CD8-positive, alpha-beta memory T cell (primary cell): ENCODE data around the gene TDRD7. TPM values are rescaled to one million over a fixed set of nuclear protein-coding genes. Genes with fewer than 3 reads are reported as not detected.

ENCODE experiments used
- CTCF ChIA-PET: fragments of 350-600 bp; sonication (Branson Sonifier 250); formaldehyde crosslinking; loops from one replicate; lab custom pipeline; 2021; ENCODE audit warnings: antibody characterized with exemption; lab: Charles Lee
- POLR2A ChIA-PET: fragments of 350-600 bp; sonication (Branson Sonifier 250); formaldehyde crosslinking; loops from one replicate; lab custom pipeline; 2021; ENCODE audit warnings: antibody characterized with exemption; lab: Charles Lee
- DNase-seq, 5 donors: peaks; one replicate each; pipeline versions ENCODE4 v3.0.0 to v3.0.0-alpha.2; 2020 to 2022; ENCODE audit warnings: mixed read lengths in 1 of 5
- H3K27ac ChIP-seq: one replicate; pipeline ENCODE4 v1.7.0; 2013; ENCODE audit warnings: low read depth, mild to moderate bottlenecking, low read length, moderate library complexity
- H3K27me3 ChIP-seq: 2 replicates; pipeline ENCODE4 v1.7.0; 2013; ENCODE audit warnings: low read length, mild to moderate bottlenecking; ENCODE audit not compliant: insufficient read depth, poor library complexity, severe bottlenecking
- H3K36me3 ChIP-seq: 2 replicates; pipeline ENCODE4 v1.7.0; 2013; ENCODE audit warnings: mild to moderate bottlenecking, low read length, moderate library complexity; ENCODE audit not compliant: insufficient read depth
- H3K4me1 ChIP-seq: 2 replicates; pipeline ENCODE4 v1.7.0; 2013; ENCODE audit warnings: mild to moderate bottlenecking, low read length, moderate library complexity; ENCODE audit not compliant: insufficient read depth
- H3K4me3 ChIP-seq: 2 replicates; pipeline ENCODE4 v1.7.0; 2013; ENCODE audit warnings: mild to moderate bottlenecking, low read length
- H3K9me3 ChIP-seq: 2 replicates; pipeline ENCODE4 v1.7.0; 2013; ENCODE audit warnings: mild to moderate bottlenecking, low read length
- H3K27ac Mint-ChIP-seq, 8 donors: one replicate each; pipeline ENCODE4 v1.8.0; 2020 to 2021; ENCODE audit warnings: mixed read lengths in 8 of 8, mild to moderate bottlenecking in 6 of 8, inconsistent platforms in 3 of 8, moderate library complexity in 3 of 8
- H3K27me3 Mint-ChIP-seq, 2 donors: one replicate each; pipeline ENCODE4 v1.8.0; 2020 to 2021; ENCODE audit warnings: mixed read lengths in 2 of 2, mild to moderate bottlenecking in 1 of 2, moderate library complexity in 1 of 2
- H3K36me3 Mint-ChIP-seq, 3 donors: one replicate each; pipeline ENCODE4 v1.8.0; 2020 to 2021; ENCODE audit warnings: mixed read lengths in 3 of 3, inconsistent platforms in 1 of 3, mild to moderate bottlenecking in 1 of 3
- H3K4me1 Mint-ChIP-seq, 3 donors: one replicate each; pipeline ENCODE4 v1.8.0; 2020 to 2021; ENCODE audit warnings: mixed read lengths in 3 of 3, inconsistent platforms in 1 of 3, mild to moderate bottlenecking in 1 of 3
- H3K4me3 Mint-ChIP-seq, 7 donors: one replicate each; pipeline ENCODE4 v1.8.0; 2020 to 2021; ENCODE audit warnings: mixed read lengths in 7 of 7, mild to moderate bottlenecking in 6 of 7, moderate library complexity in 4 of 7, inconsistent platforms in 2 of 7
- H3K9me3 Mint-ChIP-seq, 5 donors: one replicate each; pipeline ENCODE4 v1.8.0; 2020 to 2022; ENCODE audit warnings: mixed read lengths in 5 of 5, mild to moderate bottlenecking in 3 of 5, moderate library complexity in 2 of 5, inconsistent platforms in 1 of 5
- polyA plus RNA-seq: library from polyadenylated mRNA; unstranded; fragments of 300-500 nt; fragmentation: Illumina TruSeq; gene quantifications from one replicate; pipeline ENCODE4 v1.2.3, GENCODE V29; 2021
- total RNA-seq, 2 experiments: library from RNA; stranded (reverse); gene quantifications; one replicate each; pipeline ENCODE4 v1.2.3, GENCODE V29; 2021

TDRD7 gene
- total and polyA plus RNA-seq, 3 experiments from 2014 or later = 5.4 to 8.0 (median 6.1) TPM

DNA sequence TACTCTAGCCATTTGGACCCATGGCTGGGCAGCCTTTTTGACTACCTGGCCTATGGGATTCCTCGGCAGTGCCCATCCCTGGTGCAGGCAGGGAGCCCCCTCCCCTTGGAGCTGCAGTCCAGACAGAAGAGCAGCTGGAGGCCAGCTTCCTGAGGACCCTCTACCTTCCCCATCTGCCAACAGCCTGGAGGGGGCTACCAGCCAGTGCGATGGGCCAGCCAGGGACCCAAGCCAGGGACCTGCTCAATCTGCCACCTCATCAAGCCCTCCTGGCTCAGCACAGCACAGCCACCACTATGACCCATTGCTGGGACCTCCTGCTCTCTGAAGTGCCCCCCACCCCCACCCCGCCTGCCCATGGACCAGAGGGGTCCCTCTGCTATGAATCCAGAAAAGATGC lies 22.6 kb upstream of the TDRD7 start:
- no peak overlapping the region for H3K27ac Mint-ChIP-seq
- H3K4me1 ChIP-seq = peaks cover 5% of the 10 kb centered on the region
- no peak overlapping the region for H3K4me3 ChIP-seq
- no peak for DNase-seq
- CTCF ChIA-PET = interaction anchor here (0.9 kb wide), 1 partner anchor 541 kb away, joined by 3 read pairs; no protein-coding TSS in a partner anchor
- H3K27me3 ChIP-seq = no peaks in the 10 kb centered on the region
- H3K36me3 Mint-ChIP-seq = no peaks in the 10 kb centered on the region
- POLR2A ChIA-PET = no interaction called here
- H3K9me3 Mint-ChIP-seq = no peaks in the 10 kb centered on the region
- peaks cover 4 to 10% (median 5%) of the 10 kb centered on the region in 3 donors for H3K4me1 Mint-ChIP-seq
- no peaks in the 10 kb centered on the region for H3K36me3 ChIP-seq
- no peak overlapping the region for H3K27ac ChIP-seq
- no peaks in the 10 kb centered on the region for H3K9me3 ChIP-seq
- no peak overlapping the region for H3K4me3 Mint-ChIP-seq
- peaks cover 10 to 12% of the 10 kb centered on the region in 2 donors for H3K27me3 Mint-ChIP-seq

DNA sequence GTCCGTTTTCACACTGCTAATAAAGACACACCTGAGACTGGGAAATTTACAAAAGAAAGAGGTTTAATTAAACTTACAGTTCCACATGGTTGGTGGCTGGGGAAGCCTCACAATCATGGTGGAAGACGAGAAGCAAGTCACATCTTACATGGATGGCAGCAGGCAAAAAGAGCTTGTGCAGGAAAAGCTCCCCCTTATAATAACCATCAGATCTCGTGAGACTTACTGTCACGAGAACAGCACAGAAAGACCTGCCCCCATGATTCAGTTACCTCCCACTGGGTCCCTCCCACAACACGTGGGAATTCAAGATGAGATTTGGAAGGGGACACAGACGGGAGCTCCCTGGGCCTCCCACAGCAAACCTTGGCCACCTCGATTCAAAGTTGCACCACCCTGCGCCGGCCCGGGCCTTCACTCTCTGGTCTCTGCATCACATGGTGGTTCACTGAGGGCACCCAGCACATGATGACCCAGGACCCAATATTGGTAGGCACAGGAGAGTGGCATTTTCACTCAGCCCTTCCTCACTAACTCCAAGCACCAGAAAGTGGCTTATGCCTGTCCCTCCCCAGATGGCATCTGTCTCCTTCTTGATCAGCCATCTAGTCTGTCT lies 21.0 kb upstream of the TDRD7 start:
- Mint-ChIP-seq H3K36me3 (no peaks in the 10 kb centered on the region), H3K4me1 (peaks cover 4 to 10% (median 5%) of the 10 kb centered on the region in 3 donors), H3K4me3 (no peak overlapping the region), H3K27ac (no peak overlapping the region), H3K9me3 (no peaks in the 10 kb centered on the region), H3K27me3 (peaks cover 10 to 12% of the 10 kb centered on the region in 2 donors)
- H3K9me3 ChIP-seq = no peaks in the 10 kb centered on the region
- peaks cover 5% of the 10 kb centered on the region for H3K4me1 ChIP-seq
- CTCF ChIA-PET = no interaction called here
- no peaks in the 10 kb centered on the region for H3K36me3 ChIP-seq
- H3K27ac ChIP-seq = no peak overlapping the region
- DNase-seq = no peak
- H3K27me3 ChIP-seq = no peaks in the 10 kb centered on the region
- POLR2A ChIA-PET = no interaction called here
- H3K4me3 ChIP-seq = no peak overlapping the region

DNA sequence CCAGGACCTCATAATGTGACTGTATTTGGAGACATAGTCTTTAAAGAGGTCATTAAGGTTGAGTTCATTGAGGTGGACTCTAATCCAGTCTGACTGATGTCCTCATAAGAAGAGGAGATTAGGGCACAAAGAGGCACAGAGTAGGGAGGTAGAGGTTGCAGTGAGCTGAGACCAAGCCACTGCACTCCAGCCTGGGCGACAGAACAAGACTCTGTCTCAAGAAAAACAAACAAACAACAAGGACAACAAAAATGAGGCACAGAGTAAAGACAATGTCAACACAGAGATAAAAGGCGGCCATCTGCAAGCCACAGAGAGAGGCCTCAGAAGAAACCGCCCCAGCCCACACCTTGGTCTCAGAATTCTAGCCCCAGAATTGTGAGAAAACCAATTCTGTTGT lies 17.0 kb upstream of the TDRD7 start:
- no peak overlapping the region for H3K4me3 Mint-ChIP-seq
- H3K27me3 Mint-ChIP-seq = peaks cover 1 to 7% of the 10 kb centered on the region in 2 donors

DNA sequence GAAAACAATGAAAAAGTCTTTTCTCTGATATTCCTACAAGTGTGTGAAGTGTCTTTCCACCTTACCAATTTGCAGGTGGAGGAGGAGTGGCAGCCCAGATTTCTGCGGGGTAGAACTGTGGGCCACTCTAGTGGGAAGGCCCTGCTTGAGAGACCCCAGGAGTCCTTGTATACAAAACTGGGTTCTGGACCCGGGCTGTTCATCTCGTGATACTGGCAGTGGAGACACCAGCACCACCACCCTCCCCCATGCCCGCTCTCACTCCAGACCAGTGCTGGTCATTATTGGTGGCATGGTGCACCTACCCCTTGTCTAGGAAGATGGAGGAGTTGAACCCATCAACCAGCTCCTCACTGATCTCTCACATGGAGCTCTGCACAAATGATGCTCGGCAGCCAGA lies 16.2 kb upstream of the TDRD7 start:
- H3K4me1 ChIP-seq = no peaks in the 10 kb centered on the region
- ChIA-PET CTCF (interaction anchor here (5.7 kb wide), 1 partner anchor 540 kb away, joined by 65 read pairs; the partner anchor contains the start of gene ZNF782), POLR2A (no interaction called here)
- no peak for DNase-seq
- Mint-ChIP-seq H3K4me1 (no peaks in the 10 kb centered on the region), H3K4me3 (no peak overlapping the region), H3K27ac (no peak overlapping the region), H3K36me3 (no peaks in the 10 kb centered on the region), H3K9me3 (no peaks in the 10 kb centered on the region), H3K27me3 (peaks cover 0 to 4% of the 10 kb centered on the region in 2 donors)
- H3K4me3 ChIP-seq = no peak overlapping the region
- no peak overlapping the region for H3K27ac ChIP-seq
- H3K9me3 ChIP-seq = no peaks in the 10 kb centered on the region
- H3K36me3 ChIP-seq = no peaks in the 10 kb centered on the region
- H3K27me3 ChIP-seq = no peaks in the 10 kb centered on the region

More for the DNA sequence above, 17.0 kb upstream of the TDRD7 start:
- H3K36me3 ChIP-seq = no peaks in the 10 kb centered on the region
- no peak overlapping the region for H3K27ac ChIP-seq
- no peaks in the 10 kb centered on the region for H3K9me3 ChIP-seq
- no peak for DNase-seq
- H3K9me3 Mint-ChIP-seq = no peaks in the 10 kb centered on the region
- H3K36me3 Mint-ChIP-seq = no peaks in the 10 kb centered on the region
- H3K27me3 ChIP-seq = no peaks in the 10 kb centered on the region
- ChIA-PET POLR2A (no interaction called here), CTCF (interaction anchor here (5.7 kb wide), 1 partner anchor 539 kb away, joined by 65 read pairs; the partner anchor contains the start of gene ZNF782)
- H3K27ac Mint-ChIP-seq = no peak overlapping the region
- H3K4me3 ChIP-seq = no peak overlapping the region
- no peaks in the 10 kb centered on the region for H3K4me1 Mint-ChIP-seq
- no peaks in the 10 kb centered on the region for H3K4me1 ChIP-seq

DNA sequence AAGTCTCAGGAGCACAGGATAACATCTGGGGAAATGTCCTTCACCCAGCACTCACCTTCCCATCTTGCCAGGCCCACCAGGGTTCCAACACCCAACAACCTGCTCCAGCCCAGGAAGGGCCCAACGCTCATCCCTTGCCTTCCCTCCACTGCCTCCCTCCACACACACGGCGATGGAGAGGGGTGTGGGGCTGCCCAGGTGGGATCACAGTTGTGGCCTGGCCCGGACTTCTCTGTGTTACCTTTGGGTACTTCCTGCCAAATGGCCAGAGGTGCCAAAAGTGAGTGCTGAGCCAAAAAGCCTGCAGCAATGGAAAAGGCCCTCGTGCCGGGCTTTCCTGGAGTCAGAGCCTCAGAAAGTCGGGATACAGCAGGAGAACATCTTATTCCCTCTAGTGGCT lies 15.6 kb upstream of the TDRD7 start:
- POLR2A ChIA-PET = no interaction called here
- no peak overlapping the region for H3K27ac Mint-ChIP-seq
- H3K9me3 ChIP-seq = no peaks in the 10 kb centered on the region

DNA sequence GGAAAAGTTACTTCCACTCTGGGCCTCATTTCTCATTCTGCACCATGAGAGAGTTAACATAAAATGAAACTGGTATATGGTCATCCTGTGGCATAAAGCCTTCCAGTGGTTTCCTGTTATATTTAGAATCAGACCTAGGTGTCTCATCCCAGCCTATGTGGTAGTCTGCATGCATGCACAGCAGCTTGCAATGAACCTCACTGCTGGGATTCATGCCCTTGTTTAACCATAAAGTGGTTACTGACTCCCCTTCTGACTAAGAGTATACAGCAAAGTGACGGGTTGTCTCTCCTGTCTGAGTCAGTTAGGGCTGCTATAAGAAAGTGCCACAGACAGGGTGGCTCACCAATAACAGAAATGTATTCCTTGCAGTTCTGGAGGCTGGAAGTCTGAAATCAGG lies 14.7 kb upstream of the TDRD7 start:
- H3K4me1 Mint-ChIP-seq = no peaks in the 10 kb centered on the region
- H3K9me3 Mint-ChIP-seq = no peaks in the 10 kb centered on the region
- H3K36me3 Mint-ChIP-seq = no peaks in the 10 kb centered on the region
- H3K27ac Mint-ChIP-seq = no peak overlapping the region
- H3K9me3 ChIP-seq = no peaks in the 10 kb centered on the region
- POLR2A ChIA-PET = no interaction called here
- no peak overlapping the region for H3K4me3 ChIP-seq
- no peaks in the 10 kb centered on the region for H3K4me1 ChIP-seq
- H3K27me3 ChIP-seq = no peaks in the 10 kb centered on the region
- peaks cover 0 to 5% of the 10 kb centered on the region in 2 donors for H3K27me3 Mint-ChIP-seq
- CTCF ChIA-PET = interaction anchor here (1.6 to 5.7 kb wide), 4 partner anchors 10 to 541 kb away, joined by 3 to 65 read pairs (median 9); partner anchors contain the start of genes TDRD7 and ZNF782
- no peak overlapping the region for H3K27ac ChIP-seq
- no peaks in the 10 kb centered on the region for H3K36me3 ChIP-seq
- no peak overlapping the region for H3K4me3 Mint-ChIP-seq
- no peak for DNase-seq

More for the DNA sequence above, 15.6 kb upstream of the TDRD7 start:
- Mint-ChIP-seq H3K36me3 (no peaks in the 10 kb centered on the region), H3K9me3 (no peaks in the 10 kb centered on the region), H3K4me3 (no peak overlapping the region), H3K27me3 (peaks cover 0 to 4% of the 10 kb centered on the region in 2 donors), H3K4me1 (no peaks in the 10 kb centered on the region)
- Histone ChIP-seq H3K4me3 (no peak overlapping the region), H3K27me3 (no peaks in the 10 kb centered on the region), H3K27ac (no peak overlapping the region), H3K36me3 (no peaks in the 10 kb centered on the region), H3K4me1 (no peaks in the 10 kb centered on the region)
- CTCF ChIA-PET = interaction anchor here (5.7 kb wide), 1 partner anchor 540 kb away, joined by 65 read pairs; the partner anchor contains the start of gene ZNF782
- DNase-seq = no peak

DNA sequence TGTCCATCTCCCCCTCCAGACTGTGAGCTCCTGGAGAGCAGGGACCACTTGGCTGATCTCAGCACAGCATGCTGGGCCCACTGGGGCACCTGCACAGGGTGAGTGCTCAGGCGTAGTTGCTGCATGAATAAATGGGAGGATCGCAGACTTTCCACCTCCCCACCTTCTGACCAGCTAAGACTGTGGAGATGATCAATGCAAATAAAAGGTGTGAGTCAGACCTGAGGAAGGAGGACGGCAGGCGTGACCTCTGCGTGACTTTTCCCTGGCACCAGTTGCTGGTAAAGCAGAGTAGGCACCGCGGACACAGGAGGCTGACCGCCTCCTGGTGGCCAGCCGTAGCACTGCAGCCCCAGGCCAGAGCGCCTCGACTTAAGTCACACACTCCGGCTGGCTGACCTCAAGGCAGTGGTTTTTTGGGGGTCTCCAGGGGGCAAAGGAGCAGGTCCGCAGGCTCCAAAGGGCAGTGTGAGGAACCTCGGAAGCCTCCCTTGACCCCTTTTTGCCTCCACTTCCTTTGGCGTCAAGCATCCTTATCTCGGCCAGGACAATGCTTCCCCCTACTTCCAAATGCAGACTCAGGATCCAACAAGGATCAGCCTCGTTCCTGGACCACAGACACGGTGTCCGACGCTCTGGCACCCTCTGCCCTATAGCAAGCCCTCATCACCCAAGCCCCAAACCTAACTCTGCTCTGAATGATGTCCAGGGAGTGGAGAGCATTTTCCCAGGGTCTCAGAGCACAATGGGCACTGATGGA lies 12.7 kb upstream of the TDRD7 start:
- no peak overlapping the region for H3K4me3 Mint-ChIP-seq
- peaks cover 5 to 6% of the 10 kb centered on the region in 2 donors for H3K27me3 Mint-ChIP-seq
- peaks cover 0 to 9% (median 0%) of the 10 kb centered on the region in 3 donors for H3K36me3 Mint-ChIP-seq
- ChIA-PET CTCF (interaction anchor here (0.8 to 5.7 kb wide), 5 partner anchors 12 to 543 kb away, joined by 3 to 65 read pairs (median 9); partner anchors contain the start of genes NCBP1, TDRD7, TSTD2 and ZNF782), POLR2A (no interaction called here)
- peak; percentile 52 to 72 (median 55) for DNase-seq
- no peaks in the 10 kb centered on the region for H3K36me3 ChIP-seq
- H3K4me1 ChIP-seq = no peaks in the 10 kb centered on the region
- peaks cover 6 to 12% (median 10%) of the 10 kb centered on the region in 5 donors for H3K9me3 Mint-ChIP-seq
- H3K27ac ChIP-seq = no peak overlapping the region
- peaks cover 5% of the 10 kb centered on the region for H3K9me3 ChIP-seq
- H3K27me3 ChIP-seq = no peaks in the 10 kb centered on the region
- no peak overlapping the region for H3K4me3 ChIP-seq
- H3K27ac Mint-ChIP-seq = peak overlapping the region in 1 of 8 donors; percentile 69
- H3K4me1 Mint-ChIP-seq = no peaks in the 10 kb centered on the region
